Activated CD8-positive, alpha-beta T cell treated with anti-CD3 and anti-CD28 coated beads for 36 hours (primary cell): ENCODE measurements around the gene IL10. TPM values are rescaled to one million over a fixed set of nuclear protein-coding genes. Genes with fewer than 3 reads are reported as not detected.

Experiments
- ATAC-seq: fragments of 200-7000 bp; cut with Tn5 transposase; one replicate; pipeline ENCODE4 v1.10.0; 2021; ENCODE audit warnings: mild to moderate bottlenecking, moderate library complexity
- CTCF ChIA-PET: fragments of 350-600 bp; sonication (Branson Sonifier 250); formaldehyde crosslinking; loops from one replicate; lab custom pipeline; 2021; ENCODE audit warnings: antibody characterized with exemption; lab: Charles Lee
- POLR2A ChIA-PET: fragments of 350-600 bp; sonication (Branson Sonifier 250); formaldehyde crosslinking; loops from one replicate; lab custom pipeline; 2021; ENCODE audit warnings: antibody characterized with exemption; lab: Charles Lee
- DNase-seq: peaks from one replicate; pipeline ENCODE4 v3.0.0-alpha.2; 2020
- H3K27ac Mint-ChIP-seq: one replicate; pipeline ENCODE4 v1.8.0; 2021; ENCODE audit warnings: mild to moderate bottlenecking, mixed read lengths
- H3K27me3 Mint-ChIP-seq: one replicate; pipeline ENCODE4 v1.8.0; 2021; ENCODE audit warnings: mixed read lengths
- H3K36me3 Mint-ChIP-seq: one replicate; pipeline ENCODE4 v1.8.0; 2021; ENCODE audit warnings: low read depth, mixed read lengths
- H3K4me1 Mint-ChIP-seq: one replicate; pipeline ENCODE4 v1.8.0; 2021; ENCODE audit warnings: low read depth, mixed read lengths
- H3K4me3 Mint-ChIP-seq: one replicate; pipeline ENCODE4 v1.8.0; 2021; ENCODE audit warnings: mild to moderate bottlenecking, moderate library complexity, mixed read lengths
- H3K9me3 Mint-ChIP-seq: one replicate; pipeline ENCODE4 v1.8.0; 2021; ENCODE audit warnings: mixed read lengths
- intact Hi-C: fragments of 100-400 bp; cut with micrococcal nuclease; formaldehyde crosslinking; loops from one replicate; pipeline ENCODE4 v1.10.0; 2022
- total RNA-seq, 2 experiments: library from RNA; stranded (reverse); gene quantifications; one replicate each; pipeline ENCODE4 v1.2.3, GENCODE V29; 2021
- TF ChIP-seq, protein P1 (sequence below): fragments of 200-600 bp; IDR thresholded peaks from one replicate; pipeline ENCODE4 v1.8.0; 2022; ENCODE audit warnings: antibody characterized with exemption, mild to moderate bottlenecking

Gene IL10
- total RNA-seq, 2 experiments from 2014 or later = 0.32 TPM; not detected in 1

DNA sequence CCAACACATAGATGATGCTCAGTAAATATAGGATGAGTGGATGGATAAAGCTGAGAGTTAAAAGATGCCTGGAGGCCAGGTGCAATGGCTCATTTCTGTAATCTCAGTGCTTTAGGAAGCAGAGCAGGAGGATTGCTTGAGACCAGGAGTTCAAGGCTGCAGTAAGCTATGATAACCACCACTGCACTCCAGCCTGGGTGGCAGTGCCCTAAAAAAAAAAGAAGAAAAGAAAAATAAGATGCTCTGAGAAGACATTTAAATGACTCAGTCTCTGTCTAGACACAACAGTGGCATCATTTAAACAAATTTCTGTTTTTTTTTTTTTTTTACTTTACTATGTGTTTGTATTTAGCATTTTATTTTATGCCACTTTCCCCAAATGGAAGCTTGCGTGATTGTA is 27.0 kb downstream of the IL10 start:
- H3K27me3 Mint-ChIP-seq = no peaks in the 10 kb centered on the region
- DNase-seq (no peak), ATAC-seq (no peak)
- POLR2A ChIA-PET = interaction anchor here (1.2 to 1.7 kb wide), 2 partner anchors 10 to 49 kb away, joined by 3 to 5 read pairs; no protein-coding TSS in a partner anchor
- H3K27ac Mint-ChIP-seq = no peak overlapping the region
- intact Hi-C loops = no loop called here
- no peak overlapping the region for H3K4me3 Mint-ChIP-seq
- H3K4me1 Mint-ChIP-seq = peaks cover 56% of the 10 kb centered on the region
- CTCF ChIA-PET = interaction anchor here (1.0 to 1.9 kb wide), 7 partner anchors 11 to 167 kb away, joined by 4 to 9 read pairs (median 6); no protein-coding TSS in a partner anchor
- no peaks in the 10 kb centered on the region for H3K9me3 Mint-ChIP-seq
- H3K36me3 Mint-ChIP-seq = no peaks in the 10 kb centered on the region
- TF ChIP-seq, protein P1, sequence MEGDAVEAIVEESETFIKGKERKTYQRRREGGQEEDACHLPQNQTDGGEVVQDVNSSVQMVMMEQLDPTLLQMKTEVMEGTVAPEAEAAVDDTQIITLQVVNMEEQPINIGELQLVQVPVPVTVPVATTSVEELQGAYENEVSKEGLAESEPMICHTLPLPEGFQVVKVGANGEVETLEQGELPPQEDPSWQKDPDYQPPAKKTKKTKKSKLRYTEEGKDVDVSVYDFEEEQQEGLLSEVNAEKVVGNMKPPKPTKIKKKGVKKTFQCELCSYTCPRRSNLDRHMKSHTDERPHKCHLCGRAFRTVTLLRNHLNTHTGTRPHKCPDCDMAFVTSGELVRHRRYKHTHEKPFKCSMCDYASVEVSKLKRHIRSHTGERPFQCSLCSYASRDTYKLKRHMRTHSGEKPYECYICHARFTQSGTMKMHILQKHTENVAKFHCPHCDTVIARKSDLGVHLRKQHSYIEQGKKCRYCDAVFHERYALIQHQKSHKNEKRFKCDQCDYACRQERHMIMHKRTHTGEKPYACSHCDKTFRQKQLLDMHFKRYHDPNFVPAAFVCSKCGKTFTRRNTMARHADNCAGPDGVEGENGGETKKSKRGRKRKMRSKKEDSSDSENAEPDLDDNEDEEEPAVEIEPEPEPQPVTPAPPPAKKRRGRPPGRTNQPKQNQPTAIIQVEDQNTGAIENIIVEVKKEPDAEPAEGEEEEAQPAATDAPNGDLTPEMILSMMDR = no peak

DNA sequence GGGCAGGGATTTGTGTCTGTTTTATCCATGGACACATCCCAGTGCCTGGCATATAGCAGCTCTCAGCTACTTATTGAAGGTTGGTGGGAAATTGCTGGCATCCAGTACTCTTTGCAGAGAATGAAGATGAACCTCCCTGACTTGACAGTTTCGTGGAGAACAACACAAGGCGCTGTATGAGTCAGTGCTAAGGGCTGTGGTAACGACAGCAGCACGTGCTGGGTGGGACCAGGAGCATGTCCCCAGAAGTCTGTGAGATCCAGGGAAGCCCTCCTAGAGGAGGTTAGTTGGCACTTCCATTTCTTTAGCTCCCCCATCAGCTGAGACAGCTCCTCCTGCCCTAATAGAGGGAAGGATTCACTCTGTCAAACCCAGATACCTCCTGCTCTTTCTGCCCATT is 27.6 kb downstream of the IL10 start:
- TF ChIP-seq, protein P1 = no peak
- peaks cover 61% of the 10 kb centered on the region for H3K4me1 Mint-ChIP-seq
- H3K36me3 Mint-ChIP-seq = no peaks in the 10 kb centered on the region
- no peak overlapping the region for H3K27ac Mint-ChIP-seq
- CTCF ChIA-PET = interaction anchor here (0.7 to 1.9 kb wide), 7 partner anchors 10 to 165 kb away, joined by 3 to 9 read pairs (median 6); no protein-coding TSS in a partner anchor
- DNase-seq (peak; percentile 63), ATAC-seq (no peak)
- POLR2A ChIA-PET = interaction anchor here (1.0 to 1.7 kb wide), 4 partner anchors 10 to 59 kb away, joined by 3 to 5 read pairs (median 3); no protein-coding TSS in a partner anchor
- no peak overlapping the region for H3K4me3 Mint-ChIP-seq
- no peaks in the 10 kb centered on the region for H3K27me3 Mint-ChIP-seq
- intact Hi-C loops = no loop called here
- H3K9me3 Mint-ChIP-seq = no peaks in the 10 kb centered on the region

DNA sequence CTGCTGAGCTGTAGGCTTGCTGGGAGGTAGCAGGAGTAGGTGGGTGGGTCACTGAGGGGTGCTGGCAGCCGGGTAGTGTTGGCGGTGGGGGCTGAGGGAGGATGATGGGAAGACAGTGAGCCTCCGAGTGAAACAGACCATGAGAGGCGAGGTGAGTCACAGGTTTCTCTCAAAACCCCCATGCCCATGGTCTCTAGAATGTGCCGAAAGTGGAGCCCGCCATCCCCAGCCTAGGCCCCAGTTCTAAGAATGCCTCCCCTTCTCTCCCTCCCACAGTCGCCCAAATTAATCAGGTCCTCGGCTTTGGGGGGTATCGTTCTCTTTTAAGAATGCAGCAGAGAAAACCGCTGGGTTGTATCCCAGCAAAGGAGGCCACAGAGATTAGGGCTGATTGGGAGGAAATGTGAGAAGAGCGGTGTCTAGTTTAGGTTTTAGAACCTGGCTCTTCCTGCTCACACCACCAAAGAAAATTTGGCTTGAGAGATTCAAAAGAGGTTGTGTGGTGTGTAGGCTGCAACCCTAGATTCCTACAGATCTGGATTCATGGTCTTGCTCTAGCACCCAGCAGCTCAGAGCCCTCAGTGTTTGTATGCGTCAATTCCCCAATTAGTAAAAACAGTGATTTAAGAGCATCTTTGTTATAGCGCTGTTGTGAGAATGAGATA is 29.4 kb downstream of the IL10 start:
- CTCF ChIA-PET = interaction anchor here (1.0 to 2.9 kb wide), 7 partner anchors 8 to 169 kb away, joined by 3 to 11 read pairs (median 5); no protein-coding TSS in a partner anchor
- no peaks in the 10 kb centered on the region for H3K9me3 Mint-ChIP-seq
- ATAC-seq (peak; percentile 50), DNase-seq (peak; percentile 78)
- intact Hi-C loops = no loop called here
- POLR2A ChIA-PET = interaction anchor here (1.1 kb wide), 1 partner anchor 16 kb away, joined by 3 read pairs; no protein-coding TSS in a partner anchor
- H3K36me3 Mint-ChIP-seq = peaks cover 2% of the 10 kb centered on the region
- TF ChIP-seq, protein P1 = no peak
- H3K4me1 Mint-ChIP-seq = peaks cover 69% of the 10 kb centered on the region
- H3K27me3 Mint-ChIP-seq = no peaks in the 10 kb centered on the region
- H3K27ac Mint-ChIP-seq = peak overlapping the region; percentile 52
- no peak overlapping the region for H3K4me3 Mint-ChIP-seq

DNA sequence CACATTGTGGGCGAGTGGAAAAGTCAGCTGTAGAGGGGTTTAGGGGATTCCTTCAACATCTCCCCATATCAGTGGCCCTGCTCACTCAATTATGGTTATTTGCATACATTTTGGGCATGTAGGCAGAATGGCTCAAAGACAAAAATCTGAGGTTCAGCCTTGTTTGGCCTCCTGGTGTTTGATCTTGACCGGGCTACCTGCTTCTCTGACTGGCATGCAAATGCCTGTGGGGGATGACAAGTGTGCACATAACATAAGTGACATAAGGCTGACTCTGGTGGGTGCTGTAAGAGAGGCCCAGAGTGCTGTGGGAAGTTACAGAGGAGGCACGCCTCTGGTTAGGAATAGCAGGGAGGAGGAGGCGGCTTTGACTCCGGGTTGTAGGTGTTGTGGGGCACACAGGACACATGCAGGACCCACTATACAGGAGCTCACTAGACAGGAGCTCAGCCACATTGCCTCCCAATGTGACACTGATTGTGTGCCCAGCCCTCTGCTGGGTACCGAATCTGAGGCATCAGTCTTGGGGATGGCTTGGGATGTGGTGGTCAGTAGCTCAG is 31.1 kb downstream of the IL10 start:
- Mint-ChIP-seq H3K4me3 (no peak overlapping the region), H3K27me3 (no peaks in the 10 kb centered on the region), H3K36me3 (peaks cover 2% of the 10 kb centered on the region), H3K4me1 (peaks cover 84% of the 10 kb centered on the region), H3K27ac (no peak overlapping the region), H3K9me3 (no peaks in the 10 kb centered on the region)
- ATAC-seq (no peak), DNase-seq (no peak)
- ChIA-PET POLR2A (interaction anchor here (0.6 to 2.4 kb wide), 5 partner anchors 15 to 176 kb away, joined by 3 to 9 read pairs (median 3); no protein-coding TSS in a partner anchor), CTCF (interaction anchor here (0.9 to 3.3 kb wide), 9 partner anchors 14 to 171 kb away, joined by 3 to 42 read pairs (median 5); no protein-coding TSS in a partner anchor)
- intact Hi-C loops = no loop called here
- TF ChIP-seq, protein P1 = no peak
